Keratinocyte (primary cell): Measurements from ENCODE around the gene ARNT2.

Source experiments
- CTCF ChIP-seq, 3 experiments: IDR thresholded peaks in 1 of 3; conservative IDR thresholded peaks in 1 of 3; optimal IDR thresholded peaks in 1 of 3; 2 replicates in 2 of 3; 3 replicates in 1 of 3; pipeline versions ENCODE3 to v1.5.1; 2011; ENCODE audit warnings: low read length in 3 of 3, mild to moderate bottlenecking in 3 of 3, moderate library complexity in 2 of 3, control low read depth in 1 of 3, inconsistent platforms in 1 of 3; ENCODE audit not compliant: insufficient read depth in 2 of 3; ENCODE audit errors: extremely low read depth in 1 of 3
- EZH2 ChIP-seq: IDR thresholded peaks from one replicate; pipeline ENCODE4 v1.6.1; 2012; ENCODE audit warnings: inconsistent platforms, mild to moderate bottlenecking, low read length, moderate library complexity

GRCh38 chr15:80606511-80607071 lies 202.4 kb downstream of the ARNT2 start:
- TF ChIP-seq CTCF (optimal IDR thresholded peaks at IDR 0.05 in 1 of 3, IDR thresholded peaks at IDR 0.05 in 1 of 3, conservative IDR thresholded peaks at IDR 0.05 in 1 of 3; ENCODE audit: extremely low read depth in 1 of 3, insufficient read depth in 2 of 3, low read length in 3 of 3), result no peak
- no peak for TF ChIP-seq EZH2
